Measurements from ENCODE around the gene GADD45B. TPM values are rescaled to one million over a fixed set of nuclear protein-coding genes. Genes with fewer than 3 reads are reported as not detected.

Gene GADD45B
- total and polyA plus RNA-seq, 3 donors from 2014 or later: 16.9 to 59.7 (median 30.5) TPM

DNA sequence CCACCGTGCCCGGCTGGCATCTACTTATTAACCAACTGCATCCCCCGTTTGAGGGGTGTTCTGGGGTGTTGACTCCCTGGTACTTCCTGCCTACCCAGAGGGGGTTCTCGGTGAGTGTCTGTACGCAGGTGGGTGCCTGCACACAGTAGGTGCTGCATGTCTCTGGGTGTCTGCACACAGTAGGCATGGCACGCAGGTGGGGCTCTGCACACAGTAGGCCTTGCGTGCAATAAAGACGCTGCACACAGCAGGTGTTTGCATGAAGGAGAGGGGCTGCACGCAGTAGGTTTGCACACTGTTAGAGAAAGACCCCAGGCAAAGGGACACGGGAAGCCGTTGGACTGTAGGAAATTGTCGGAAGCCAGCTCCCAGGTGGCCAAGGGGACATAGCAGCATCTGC lies 11.2 kb downstream of the GADD45B start:
- intact Hi-C loops (cut with DNase I; ENCODE audit: low total_unique reads): no loop called here
- DNase-seq: no peak

DNA sequence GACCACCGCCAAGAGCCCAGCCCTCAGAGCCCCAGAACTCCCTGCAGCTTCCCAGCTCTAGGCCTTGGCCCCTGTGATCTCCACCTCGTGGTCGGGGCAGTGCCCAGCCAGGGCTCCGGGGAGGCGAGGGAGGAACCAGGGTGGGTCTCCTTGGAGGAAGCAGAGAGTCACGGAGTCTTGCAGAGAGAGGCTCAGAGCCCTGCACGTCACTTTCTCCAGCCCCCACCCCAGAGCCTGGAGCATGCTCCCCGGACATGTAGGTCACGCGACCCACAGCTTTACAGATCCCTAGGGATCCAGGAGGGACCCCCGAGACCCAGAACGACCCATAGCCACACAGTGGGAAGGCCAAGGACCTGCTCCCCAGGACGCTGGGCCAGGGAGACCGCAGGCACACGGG lies 11.9 kb downstream of the GADD45B start:
- Histone ChIP-seq H3K4me1 (peaks cover 15% of the 10 kb centered on the region), H3K27ac (no peak overlapping the region), H3K27me3 (no peaks in the 10 kb centered on the region), H3K36me3 (ENCODE audit: low read depth, missing control alignments) (no peaks in the 10 kb centered on the region), H3K9me3 (no peaks in the 10 kb centered on the region), H3K4me3 (peak overlapping the region in 1 of 2 donors; percentile 44)
- TF ChIP-seq POLR2A (IDR thresholded peaks at IDR 0.05): no peak
- TF ChIP-seq, protein P1, sequence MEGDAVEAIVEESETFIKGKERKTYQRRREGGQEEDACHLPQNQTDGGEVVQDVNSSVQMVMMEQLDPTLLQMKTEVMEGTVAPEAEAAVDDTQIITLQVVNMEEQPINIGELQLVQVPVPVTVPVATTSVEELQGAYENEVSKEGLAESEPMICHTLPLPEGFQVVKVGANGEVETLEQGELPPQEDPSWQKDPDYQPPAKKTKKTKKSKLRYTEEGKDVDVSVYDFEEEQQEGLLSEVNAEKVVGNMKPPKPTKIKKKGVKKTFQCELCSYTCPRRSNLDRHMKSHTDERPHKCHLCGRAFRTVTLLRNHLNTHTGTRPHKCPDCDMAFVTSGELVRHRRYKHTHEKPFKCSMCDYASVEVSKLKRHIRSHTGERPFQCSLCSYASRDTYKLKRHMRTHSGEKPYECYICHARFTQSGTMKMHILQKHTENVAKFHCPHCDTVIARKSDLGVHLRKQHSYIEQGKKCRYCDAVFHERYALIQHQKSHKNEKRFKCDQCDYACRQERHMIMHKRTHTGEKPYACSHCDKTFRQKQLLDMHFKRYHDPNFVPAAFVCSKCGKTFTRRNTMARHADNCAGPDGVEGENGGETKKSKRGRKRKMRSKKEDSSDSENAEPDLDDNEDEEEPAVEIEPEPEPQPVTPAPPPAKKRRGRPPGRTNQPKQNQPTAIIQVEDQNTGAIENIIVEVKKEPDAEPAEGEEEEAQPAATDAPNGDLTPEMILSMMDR (IDR thresholded peaks at IDR 0.05): no peak
- DNase-seq: no peak
- 5 to 12% methylated on average over 3 to 14 of the region's 15 CpGs for WGBS, 2 donors
- intact Hi-C loops (cut with DNase I; ENCODE audit: low total_unique reads): no loop called here

More for the DNA sequence above, 11.2 kb downstream of the GADD45B start:
- Histone ChIP-seq H3K27me3 (no peaks in the 10 kb centered on the region), H3K4me1 (peaks cover 15% of the 10 kb centered on the region), H3K9me3 (no peaks in the 10 kb centered on the region), H3K4me3 (no peak overlapping the region), H3K27ac (no peak overlapping the region), H3K36me3 (ENCODE audit: low read depth, missing control alignments) (no peaks in the 10 kb centered on the region)
- no peak for TF ChIP-seq POLR2A (IDR thresholded peaks at IDR 0.05)
- TF ChIP-seq, protein P1 (IDR thresholded peaks at IDR 0.05): no peak
- WGBS, 2 donors: 82 to 90% methylated on average over 8 to 12 of the region's 12 CpGs

DNA sequence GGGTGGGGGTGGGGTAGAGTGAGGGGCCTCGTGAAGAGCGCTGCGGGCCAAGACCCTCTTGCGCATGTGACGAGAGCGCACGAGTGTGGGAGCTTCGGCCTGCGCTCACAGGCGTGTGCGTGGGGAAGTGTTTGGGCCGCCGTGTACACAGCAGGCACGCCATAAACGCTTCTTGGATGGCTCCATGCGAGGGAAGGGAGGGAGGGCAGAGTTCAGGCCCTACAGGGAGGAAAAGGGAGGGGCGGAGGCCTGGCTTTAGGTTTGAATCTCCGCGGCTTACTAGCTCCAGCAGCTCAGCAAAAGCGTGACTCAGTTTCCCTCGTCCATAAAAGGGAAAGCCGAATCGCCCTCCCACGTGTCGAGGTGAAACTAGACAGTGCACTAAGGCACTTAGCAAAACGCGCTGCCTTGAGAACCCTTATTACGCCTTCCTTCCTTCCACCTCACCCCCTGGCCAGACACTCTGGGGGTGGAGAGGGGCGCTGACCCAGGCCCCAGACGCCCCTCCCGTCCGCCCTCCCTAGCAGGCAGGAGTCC lies 12.5 kb downstream of the GADD45B start:
- WGBS, 2 donors: 2 to 3% methylated on average over 26 to 32 of the region's 32 CpGs
- H3K27me3 ChIP-seq: no peaks in the 10 kb centered on the region
- H3K4me1 ChIP-seq: peaks cover 15% of the 10 kb centered on the region
- H3K9me3 ChIP-seq: no peaks in the 10 kb centered on the region
- peak overlapping the region; percentile 10 to 44 for H3K4me3 ChIP-seq
- intact Hi-C loops (cut with DNase I; ENCODE audit: low total_unique reads): no loop called here
- TF ChIP-seq, protein P1 (IDR thresholded peaks at IDR 0.05): no peak
- TF ChIP-seq POLR2A (IDR thresholded peaks at IDR 0.05): no peak
- H3K36me3 ChIP-seq (ENCODE audit: low read depth, missing control alignments): no peaks in the 10 kb centered on the region
- DNase-seq: no peak
- H3K27ac ChIP-seq: no peak overlapping the region

DNA sequence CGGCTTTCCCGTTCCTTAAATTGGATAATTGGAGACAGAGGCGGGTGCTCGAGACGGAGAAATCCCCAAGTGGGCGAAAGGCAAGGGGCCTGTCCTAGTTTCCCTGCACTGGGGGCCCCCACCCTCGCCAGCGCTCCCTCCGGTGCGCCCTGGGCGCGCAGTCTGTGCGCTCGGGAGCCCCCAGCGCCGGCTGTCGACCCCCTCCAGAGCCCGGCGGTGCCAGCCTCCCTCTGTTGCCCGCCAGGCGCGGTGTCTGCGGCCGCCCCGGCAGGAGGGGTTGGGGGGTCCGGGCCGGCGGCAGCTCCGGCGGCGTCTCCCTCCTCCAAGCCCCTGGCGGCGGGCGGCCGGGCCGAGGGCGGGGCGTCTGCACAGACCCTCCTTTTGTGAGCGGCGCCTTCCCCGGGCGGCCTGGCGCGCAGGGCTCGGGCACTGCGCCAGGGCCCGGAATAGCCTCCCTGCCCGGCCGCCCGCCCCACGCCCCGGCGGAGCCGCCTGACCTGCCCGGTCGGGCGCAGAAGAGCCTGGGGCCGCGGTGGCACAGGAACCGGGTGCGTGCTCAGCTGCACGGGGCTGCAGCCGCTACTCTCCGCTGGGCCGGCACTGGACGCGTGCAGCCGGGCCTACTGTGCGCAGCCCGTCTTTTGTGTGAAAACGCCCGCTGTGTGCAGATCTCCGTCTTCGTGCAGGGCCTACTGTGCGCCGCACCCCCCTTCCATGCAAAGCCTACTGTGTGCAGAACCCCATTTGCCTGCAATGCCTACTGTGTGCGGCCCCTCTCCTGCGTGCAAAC lies 13.2 kb downstream of the GADD45B start:
- no peak overlapping the region for H3K27ac ChIP-seq
- intact Hi-C loops (cut with DNase I; ENCODE audit: low total_unique reads): no loop called here
- H3K4me1 ChIP-seq: peaks cover 19% of the 10 kb centered on the region
- no peak for TF ChIP-seq POLR2A (IDR thresholded peaks at IDR 0.05)
- TF ChIP-seq, protein P1 (IDR thresholded peaks at IDR 0.05): no peak
- H3K27me3 ChIP-seq: no peaks in the 10 kb centered on the region
- WGBS, 2 donors: 0 to 3% methylated on average over 2 to 47 of the region's 78 CpGs
- no peaks in the 10 kb centered on the region for H3K36me3 ChIP-seq (ENCODE audit: low read depth, missing control alignments)
- H3K9me3 ChIP-seq: no peaks in the 10 kb centered on the region
- DNase-seq: peak; percentile 51
- H3K4me3 ChIP-seq: peak overlapping the region; percentile 10 to 44
